ENCODE measurements around the gene MRPL11.

- TF ChIP-seq CTCF (conservative IDR thresholded peaks at IDR 0.05; ENCODE audit: low read depth in 2 of 2), result peak; percentile 84 to 93
- no peak for TF ChIP-seq REST (IDR thresholded peaks at IDR 0.05; ENCODE audit: unreplicated experiment)
- TF ChIP-seq EZH2 (IDR thresholded peaks at IDR 0.05; ENCODE audit: low read depth, unreplicated experiment), result no peak
- TF ChIP-seq POLR2AphosphoS5 (IDR thresholded peaks at IDR 0.05; ENCODE audit: low read depth), result no peak
- TF ChIP-seq EZH2phosphoT487 (IDR thresholded peaks at IDR 0.05; ENCODE audit: unreplicated experiment), result no peak
- TF ChIP-seq NANOG (IDR thresholded peaks at IDR 0.05; ENCODE audit: borderline replicate concordance), result no peak
- no peak for TF ChIP-seq STAT1 (IDR thresholded peaks at IDR 0.05; ENCODE audit: unreplicated experiment)
- TF ChIP-seq ETS1 (IDR thresholded peaks at IDR 0.05), result no peak
- TF ChIP-seq CREB1 (CRISPR knock-in tag; IDR thresholded peaks at IDR 0.05; ENCODE audit: low read depth), result no peak
These were observed 49.8 kb downstream of the MRPL11 start for GRCh38 chr11:66388780-66389386.

Measured in GM23338 (cell line).